Lung (tissue), 12 donors: ENCODE data around the gene ZNF280B. TPM values are rescaled to one million over a fixed set of nuclear protein-coding genes. Genes with fewer than 3 reads are reported as not detected.

ENCODE experiments used
- ATAC-seq: fragments of 200-7000 bp; cut with Tn5 transposase; one replicate; pipeline ENCODE4 v1.9.1; 2020; ENCODE audit warnings: moderate number of reproducible peaks; ENCODE audit not compliant: insufficient read depth, low FRiP score
- DNase-seq, 3 donors: peaks; one replicate each; pipeline ENCODE4 v3.0.0-alpha.2; 2013 to 2017
- H3K27ac ChIP-seq, 2 donors: one replicate each; pipeline ENCODE4 v1.5.1; 2013; ENCODE audit warnings: mild to moderate bottlenecking in 2 of 2, moderate library complexity in 2 of 2, control low read depth in 1 of 2, inconsistent platforms in 1 of 2, low read depth in 1 of 2, low read length in 1 of 2
- H3K27me3 ChIP-seq, 3 donors: one replicate each; pipeline ENCODE4 v1.5.1; 2013; ENCODE audit warnings: low read length in 2 of 3; ENCODE audit not compliant: control insufficient read depth in 3 of 3, insufficient read depth in 3 of 3
- H3K36me3 ChIP-seq, 4 donors: one replicate each; pipeline ENCODE4 v1.5.1; 2013; ENCODE audit warnings: low read length in 4 of 4, mild to moderate bottlenecking in 1 of 4, moderate library complexity in 1 of 4; ENCODE audit not compliant: control insufficient read depth in 4 of 4, insufficient read depth in 4 of 4
- H3K4me1 ChIP-seq, 5 donors: one replicate each; pipeline ENCODE4 v1.5.1; 2013; ENCODE audit warnings: low read length in 5 of 5, mild to moderate bottlenecking in 2 of 5, moderate library complexity in 1 of 5; ENCODE audit not compliant: control insufficient read depth in 5 of 5, insufficient read depth in 5 of 5
- H3K4me3 ChIP-seq: one replicate; pipeline ENCODE4 v1.5.1; 2013; ENCODE audit warnings: mild to moderate bottlenecking, control low read depth, moderate library complexity
- H3K9ac ChIP-seq, 2 donors: one replicate each; pipeline ENCODE4 v1.5.1; 2013; ENCODE audit warnings: low read length in 2 of 2, control low read depth in 1 of 2; ENCODE audit not compliant: insufficient read depth in 1 of 2
- H3K9me3 ChIP-seq, 4 donors: one replicate each; pipeline ENCODE4 v1.5.1; 2013; ENCODE audit warnings: low read length in 3 of 4, mild to moderate bottlenecking in 1 of 4, moderate library complexity in 1 of 4; ENCODE audit not compliant: control insufficient read depth in 4 of 4, insufficient read depth in 3 of 4
- WGBS, 2 donors: extraction: QIAGEN DNeasy Blood & Tissue Kit; methylation state at CpG; one replicate each; pipeline ENCODE4 v1.1.7; 2013; 5-methylcytosine and 5-hydroxymethylcytosine counted together
- polyA plus RNA-seq, 2 donors: library from polyadenylated mRNA; stranded (reverse); fragments of 200-250 nt; gene quantifications; one replicate each; pipeline ENCODE4 v1.2.1, GENCODE V29; 2013
- total RNA-seq, 2 donors: library from RNA; depleted of rRNA in 1 of 2; stranded (reverse); fragments of >200 nt in 1 of 2; gene quantifications; one replicate each; pipeline ENCODE4 v1.2.1, GENCODE V29; 2014 to 2021
- TF ChIP-seq, protein P1 (sequence below): IDR thresholded peaks from 2 replicates; pipeline ENCODE4 v1.5.1; 2012; ENCODE audit warnings: mild to moderate bottlenecking; ENCODE audit errors: control extremely low read depth, extremely low read depth
- donor health status: control.
- donor health status: control.
- donor health status: Bipolar disorder and iron deficiency.
- donor health status: healthy.
- donor health status: DM: yes; HTN: yes; CAD: no.

Gene ZNF280B
- total and polyA plus RNA-seq, 4 donors, result 0.11 to 0.97 (median 0.31) TPM

DNA sequence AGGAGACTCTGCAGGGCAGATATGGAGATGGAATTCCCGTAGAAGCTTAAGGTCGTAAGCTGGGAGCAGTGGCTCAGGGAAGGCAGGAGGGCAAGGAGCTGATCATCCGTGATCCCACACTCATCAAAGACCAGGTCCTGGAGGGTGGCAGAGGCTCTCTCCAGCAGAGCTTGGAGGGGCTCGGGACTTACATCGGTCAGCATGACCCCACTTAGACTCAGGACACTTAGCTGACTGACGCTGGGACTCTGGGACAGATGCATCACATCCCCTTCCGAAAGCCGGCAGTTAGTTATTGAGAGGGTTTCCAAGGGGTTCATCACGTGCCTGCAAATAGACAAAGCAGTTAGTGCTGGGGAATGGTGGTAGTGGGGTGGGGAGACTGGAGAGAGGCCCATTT is 39.8 kb upstream of the ZNF280B start:
- H3K27ac ChIP-seq, result no peak overlapping the region
- 74 to 81% methylated on average over 9 of the region's 9 CpGs for WGBS, 2 donors
- ATAC-seq, result no peak
- no peaks in the 10 kb centered on the region for H3K9me3 ChIP-seq
- no peak overlapping the region for H3K4me3 ChIP-seq
- TF ChIP-seq, protein P1, sequence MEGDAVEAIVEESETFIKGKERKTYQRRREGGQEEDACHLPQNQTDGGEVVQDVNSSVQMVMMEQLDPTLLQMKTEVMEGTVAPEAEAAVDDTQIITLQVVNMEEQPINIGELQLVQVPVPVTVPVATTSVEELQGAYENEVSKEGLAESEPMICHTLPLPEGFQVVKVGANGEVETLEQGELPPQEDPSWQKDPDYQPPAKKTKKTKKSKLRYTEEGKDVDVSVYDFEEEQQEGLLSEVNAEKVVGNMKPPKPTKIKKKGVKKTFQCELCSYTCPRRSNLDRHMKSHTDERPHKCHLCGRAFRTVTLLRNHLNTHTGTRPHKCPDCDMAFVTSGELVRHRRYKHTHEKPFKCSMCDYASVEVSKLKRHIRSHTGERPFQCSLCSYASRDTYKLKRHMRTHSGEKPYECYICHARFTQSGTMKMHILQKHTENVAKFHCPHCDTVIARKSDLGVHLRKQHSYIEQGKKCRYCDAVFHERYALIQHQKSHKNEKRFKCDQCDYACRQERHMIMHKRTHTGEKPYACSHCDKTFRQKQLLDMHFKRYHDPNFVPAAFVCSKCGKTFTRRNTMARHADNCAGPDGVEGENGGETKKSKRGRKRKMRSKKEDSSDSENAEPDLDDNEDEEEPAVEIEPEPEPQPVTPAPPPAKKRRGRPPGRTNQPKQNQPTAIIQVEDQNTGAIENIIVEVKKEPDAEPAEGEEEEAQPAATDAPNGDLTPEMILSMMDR, result no peak
- H3K27me3 ChIP-seq, result no peaks in the 10 kb centered on the region
- no peaks in the 10 kb centered on the region for H3K36me3 ChIP-seq
- DNase-seq, result no peak
- H3K9ac ChIP-seq, result no peak overlapping the region
- H3K4me1 ChIP-seq, result no peaks in the 10 kb centered on the region

DNA sequence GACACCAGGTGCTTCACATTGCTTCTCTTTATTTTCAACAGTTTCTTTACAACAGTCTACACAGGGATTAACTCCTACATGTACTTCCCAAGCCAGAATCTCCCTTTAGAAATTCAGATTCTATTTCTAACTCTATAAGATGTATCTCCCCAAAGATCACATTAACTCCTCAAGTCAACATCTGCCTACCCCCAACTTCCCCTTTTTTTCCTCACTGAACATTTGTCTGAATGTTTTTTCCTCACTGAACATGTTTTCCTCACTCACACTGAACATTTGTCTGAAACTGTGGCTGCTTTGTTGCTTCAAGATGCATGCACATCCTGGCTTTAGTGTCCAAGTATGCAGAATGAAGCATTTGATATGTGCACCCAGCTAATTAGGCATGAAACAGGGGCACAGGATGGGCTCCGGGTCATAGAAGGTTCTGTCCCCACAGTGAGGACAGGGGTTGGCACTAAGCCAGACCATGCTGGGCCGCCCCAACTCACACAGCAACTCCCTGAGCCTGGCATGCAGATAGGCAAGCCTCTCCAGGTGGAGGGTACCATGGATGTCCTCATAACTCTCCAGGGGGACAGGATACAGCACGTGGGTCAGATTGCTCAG is 39.3 kb upstream of the ZNF280B start:
- no peak for ATAC-seq
- H3K36me3 ChIP-seq, result no peaks in the 10 kb centered on the region
- H3K27me3 ChIP-seq, result no peaks in the 10 kb centered on the region
- 21 to 32% methylated on average over 3 of the region's 3 CpGs for WGBS, 2 donors
- H3K9ac ChIP-seq, result no peak overlapping the region
- no peak overlapping the region for H3K4me3 ChIP-seq
- H3K27ac ChIP-seq, result no peak overlapping the region
- no peaks in the 10 kb centered on the region for H3K4me1 ChIP-seq
- TF ChIP-seq, protein P1, result no peak
- no peak for DNase-seq
- no peaks in the 10 kb centered on the region for H3K9me3 ChIP-seq

DNA sequence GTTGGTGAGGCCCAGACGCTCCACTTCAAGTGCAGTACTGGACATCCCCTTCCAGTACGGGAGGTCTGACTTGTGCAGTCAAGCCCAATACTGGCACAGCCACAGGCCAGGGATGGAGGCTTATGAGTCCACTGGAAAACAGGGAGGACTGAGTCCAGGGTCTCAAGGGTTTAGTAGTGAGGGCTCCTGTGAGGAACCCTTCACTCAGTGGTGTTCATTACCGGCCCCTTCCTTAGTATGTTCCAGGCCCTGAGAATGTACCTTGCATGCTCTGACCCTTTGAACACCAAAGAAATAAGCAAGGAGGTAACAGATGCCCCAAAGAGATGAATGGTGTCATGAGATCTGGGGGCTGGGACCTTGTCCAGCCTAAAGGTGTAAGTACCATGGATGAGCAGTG is 38.7 kb upstream of the ZNF280B start:
- no peak for ATAC-seq
- Histone ChIP-seq H3K9me3 (no peaks in the 10 kb centered on the region), H3K9ac (no peak overlapping the region), H3K36me3 (no peaks in the 10 kb centered on the region), H3K4me3 (no peak overlapping the region), H3K4me1 (no peaks in the 10 kb centered on the region), H3K27ac (no peak overlapping the region), H3K27me3 (no peaks in the 10 kb centered on the region)
- TF ChIP-seq, protein P1, result no peak
- 84 to 96% methylated on average over 3 of the region's 3 CpGs for WGBS, 2 donors
- DNase-seq, result no peak

DNA sequence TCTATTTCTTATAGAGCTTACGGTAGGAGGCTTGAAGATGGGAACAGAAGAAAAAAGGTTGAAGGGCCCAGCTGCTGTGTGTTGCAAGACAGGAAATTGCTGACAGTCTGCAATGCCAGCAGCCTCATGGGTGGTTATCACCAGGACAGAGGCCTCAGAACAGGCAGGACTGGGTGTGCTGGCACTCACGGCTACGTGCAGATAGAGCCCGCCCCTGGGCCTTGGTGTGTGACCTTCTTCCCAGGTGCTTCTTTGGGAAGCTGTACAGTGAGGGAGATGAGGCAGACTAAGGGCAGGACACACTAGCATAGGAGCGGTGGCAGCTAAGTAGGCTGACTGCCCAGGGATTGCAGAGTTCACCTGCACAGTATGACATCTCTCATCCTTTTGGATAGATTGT is 37.9 kb upstream of the ZNF280B start:
- Histone ChIP-seq H3K27me3 (no peaks in the 10 kb centered on the region), H3K9me3 (no peaks in the 10 kb centered on the region), H3K4me3 (no peak overlapping the region), H3K9ac (no peak overlapping the region), H3K4me1 (no peaks in the 10 kb centered on the region), H3K27ac (no peak overlapping the region), H3K36me3 (no peaks in the 10 kb centered on the region)
- TF ChIP-seq, protein P1, result no peak
- 22 to 40% methylated on average over 5 of the region's 5 CpGs for WGBS, 2 donors
- peak in 1 of 3 donors; percentile 37 for DNase-seq
- ATAC-seq, result no peak
